MM.1S (cell line): Measurements from ENCODE around the gene DOK4.

Experiments used
- DNase-seq: peaks from one replicate; pipeline ENCODE4 v3.0.0-alpha.2; 2015
- H2AFZ ChIP-seq: fragments of 300-600 bp; sonication (generic); 2 replicates; pipeline ENCODE4 v1.6.0; 2016; ENCODE audit warnings: antibody characterized with exemption, low read length
- H3F3A ChIP-seq: fragments of 300-600 bp; sonication (generic); 2 replicates; pipeline ENCODE4 v1.6.1; 2016; ENCODE audit warnings: mild to moderate bottlenecking, antibody characterized with exemption, low read length, moderate library complexity, mixed read lengths; ENCODE audit not compliant: insufficient read depth
- H3K27ac ChIP-seq: fragments of 300-600 bp; sonication (generic); 2 replicates; pipeline ENCODE4 v1.5.1; 2016; ENCODE audit warnings: mild to moderate bottlenecking, low read length
- H3K27me3 ChIP-seq: fragments of 300-600 bp; sonication (generic); replicated peaks from 2 replicates; pipeline ENCODE4 v1.6.0; 2016; ENCODE audit warnings: low read length; ENCODE audit not compliant: insufficient read depth
- H3K36me3 ChIP-seq: fragments of 300-600 bp; sonication (generic); replicated peaks from 2 replicates; pipeline ENCODE4 v1.6.1; 2016; ENCODE audit warnings: mild to moderate bottlenecking, low read length, mixed read lengths; ENCODE audit not compliant: insufficient read depth
- H3K4me1 ChIP-seq: fragments of 300-600 bp; sonication (generic); 2 replicates; pipeline ENCODE4 v1.6.1; 2016; ENCODE audit warnings: low read length, mixed read lengths
- H3K4me2 ChIP-seq: fragments of 300-600 bp; sonication (generic); 2 replicates; pipeline ENCODE4 v1.6.0; 2016; ENCODE audit warnings: low read depth, low read length
- H3K4me3 ChIP-seq: fragments of 300-600 bp; sonication (generic); 2 replicates; pipeline ENCODE4 v1.5.1; 2016; ENCODE audit warnings: low read length, mixed read lengths
- H3K79me2 ChIP-seq: fragments of 300-600 bp; sonication (generic); 2 replicates; pipeline ENCODE4 v1.6.1; 2016; ENCODE audit warnings: mixed run types, low read length, mixed read lengths
- H3K9ac ChIP-seq: fragments of 300-600 bp; sonication (generic); 2 replicates; pipeline ENCODE4 v1.6.1; 2016; ENCODE audit warnings: low read length, mixed read lengths
- H3K9me2 ChIP-seq: fragments of 300-600 bp; sonication (generic); replicated peaks from 2 replicates; pipeline ENCODE4 v1.6.1; 2016; ENCODE audit warnings: mild to moderate bottlenecking, low read length, mixed read lengths; ENCODE audit not compliant: insufficient read depth
- H3K9me3 ChIP-seq: fragments of 300-600 bp; sonication (generic); replicated peaks from 2 replicates; pipeline ENCODE4 v1.6.1; 2016; ENCODE audit warnings: mild to moderate bottlenecking, low read length, mixed read lengths; ENCODE audit not compliant: insufficient read depth
- H4K20me1 ChIP-seq: fragments of 300-600 bp; sonication (generic); 2 replicates; pipeline ENCODE4 v1.6.1; 2016; ENCODE audit warnings: mild to moderate bottlenecking, low read length, moderate library complexity, mixed read lengths; ENCODE audit not compliant: insufficient read depth
- CTCF ChIP-seq: fragments of 300-600 bp; sonication (generic); IDR thresholded peaks from 2 replicates; pipeline ENCODE4 v1.5.1; 2016; ENCODE audit warnings: antibody characterized with exemption, low read length, mixed read lengths
- EZH2 ChIP-seq: fragments of 300-600 bp; sonication (generic); optimal IDR thresholded peaks from 2 replicates; pipeline ENCODE3; 2017; ENCODE audit warnings: low read depth, mild to moderate bottlenecking, antibody characterized with exemption, low read length, mixed read lengths
- EZH2phosphoT487 ChIP-seq: fragments of 300-600 bp; sonication (generic); IDR thresholded peaks from 2 replicates; pipeline ENCODE4 v1.6.1; 2018; ENCODE audit warnings: antibody characterized with exemption, low read length

Gene DOK4

GRCh38 chr16:57518922-57519321 is 32.6 kb upstream of the DOK4 start:
- no peak overlapping the region for H3K9ac ChIP-seq
- H3K79me2 ChIP-seq, result no peaks in the 10 kb centered on the region
- no peak overlapping the region for H2AFZ ChIP-seq
- no peaks in the 10 kb centered on the region for H4K20me1 ChIP-seq
- no peaks in the 10 kb centered on the region for H3K27me3 ChIP-seq
- DNase-seq, result no peak
- no peak overlapping the region for H3K4me2 ChIP-seq
- no peaks in the 10 kb centered on the region for H3K36me3 ChIP-seq
- no peaks in the 10 kb centered on the region for H3F3A ChIP-seq
- H3K4me3 ChIP-seq, result no peak overlapping the region
- no peak overlapping the region for H3K27ac ChIP-seq
- no peaks in the 10 kb centered on the region for H3K9me2 ChIP-seq
- no peak for TF ChIP-seq EZH2
- no peak for TF ChIP-seq EZH2phosphoT487
- no peak for TF ChIP-seq CTCF
- no peaks in the 10 kb centered on the region for H3K4me1 ChIP-seq
- H3K9me3 ChIP-seq, result no peaks in the 10 kb centered on the region

- Histone ChIP-seq H3K9me3 (no peaks in the 10 kb centered on the region), H3K4me1 (no peaks in the 10 kb centered on the region), H3K9ac (no peak overlapping the region), H3K4me2 (no peak overlapping the region), H3K36me3 (no peaks in the 10 kb centered on the region), H2AFZ (no peak overlapping the region), H3K4me3 (no peak overlapping the region), H3K79me2 (no peaks in the 10 kb centered on the region), H3K9me2 (no peaks in the 10 kb centered on the region), H3F3A (no peaks in the 10 kb centered on the region), H4K20me1 (no peaks in the 10 kb centered on the region), H3K27ac (no peak overlapping the region), H3K27me3 (no peaks in the 10 kb centered on the region)
- TF ChIP-seq EZH2 (no peak), CTCF (no peak), EZH2phosphoT487 (no peak)
- no peak for DNase-seq
Observed at GRCh38 chr16:57518520-57518919, 32.2 kb upstream of the DOK4 start.

GRCh38 chr16:57517397-57518367 is 31.4 kb upstream of the DOK4 start:
- no peaks in the 10 kb centered on the region for H4K20me1 ChIP-seq
- no peak overlapping the region for H3K4me2 ChIP-seq
- H3K79me2 ChIP-seq, result no peaks in the 10 kb centered on the region
- no peaks in the 10 kb centered on the region for H3K4me1 ChIP-seq
- H3K27ac ChIP-seq, result no peak overlapping the region
- H3K9me3 ChIP-seq, result no peaks in the 10 kb centered on the region
- no peak for TF ChIP-seq EZH2
- TF ChIP-seq EZH2phosphoT487, result no peak
- TF ChIP-seq CTCF, result no peak
- no peaks in the 10 kb centered on the region for H3K27me3 ChIP-seq
- no peaks in the 10 kb centered on the region for H3K36me3 ChIP-seq
- H3F3A ChIP-seq, result no peaks in the 10 kb centered on the region
- H3K9me2 ChIP-seq, result no peaks in the 10 kb centered on the region
- no peak for DNase-seq
- no peak overlapping the region for H3K9ac ChIP-seq
- H3K4me3 ChIP-seq, result no peak overlapping the region
- no peak overlapping the region for H2AFZ ChIP-seq
